K562 (cell line): Measurements from ENCODE around the gene IGFBP4. TPM values are rescaled to one million over a fixed set of nuclear protein-coding genes. Genes with fewer than 3 reads are reported as not detected.
A peak's percentile ranks its signal among the peaks of the same experiment; 100 is the strongest.

Experiments
- ATAC-seq: fragments of 200-7000 bp; cut with Tn5 transposase; 3 replicates; pipeline ENCODE4 v1.9.1; 2020; ENCODE audit warnings: moderate library complexity
- BruUV-seq: library from RNA; stranded (reverse); fragments of 400-500 nt; replicated peaks from 2 replicates; lab custom pipeline; 2021; lab: Mats Ljungman, UMichigan
- CTCF ChIA-PET: fragments of 300-600 bp; formaldehyde crosslinking; extraction: SDS; loops from one replicate; lab custom pipeline; 2021; ENCODE audit warnings: low intra/inter-chr PET ratio; lab: Yijun Ruan, JAX
- POLR2A ChIA-PET: fragments of 300-600, 350-650 bp; sonication (Branson Sonifier 250); formaldehyde crosslinking; extraction: SDS; loops from one replicate; lab custom pipeline; 2021; ENCODE audit warnings: antibody characterized with exemption, inconsistent platforms; lab: Yijun Ruan, JAX
- DNase-seq, 4 experiments: peaks; one replicate each; pipeline versions ENCODE4 v3.0.0 to v3.0.0-alpha.2; 2011 to 2018; ENCODE audit warnings: low spot score in 3 of 4, mixed read lengths in 3 of 4; ENCODE audit errors: extremely low read depth in 1 of 4
- FAIRE-seq: peaks from 2 replicates; lab custom pipeline; 2011; peaks lifted over from hg19 to GRCh38; lab: Jason Lieb, UNC
- H2AFZ ChIP-seq: 2 replicates; pipeline ENCODE4 v1.6.0; 2011; ENCODE audit warnings: low read depth, low read length, control low read depth, inconsistent platforms
- H3K27ac ChIP-seq: fragments of 200-600 bp; 3 replicates; pipeline ENCODE4 v1.8.0; 2011; ENCODE audit warnings: low read depth, mild to moderate bottlenecking, control low read depth, inconsistent platforms, low read length, moderate library complexity, mixed read lengths; ENCODE audit errors: extremely low read depth
- H3K27me3 ChIP-seq, 2 experiments: fragments of 300-600 bp in 1 of 2; 2 replicates in 1 of 2; 3 replicates in 1 of 2; pipeline versions ENCODE4 v1.6.0 to v1.8.0; 2011; ENCODE audit warnings: inconsistent platforms in 2 of 2, low read length in 2 of 2, mild to moderate bottlenecking in 1 of 2, mixed read lengths in 1 of 2, moderate library complexity in 1 of 2; ENCODE audit not compliant: control insufficient read depth in 2 of 2, insufficient read depth in 2 of 2
- H3K36me3 ChIP-seq: fragments of 300-600 bp; 3 replicates; pipeline ENCODE4 v1.8.0; 2011; ENCODE audit warnings: mild to moderate bottlenecking, low read length, inconsistent platforms; ENCODE audit not compliant: control insufficient read depth, insufficient read depth
- H3K4me1 ChIP-seq, 2 experiments: fragments of 200-600 bp in 1 of 2; replicated peaks in 1 of 2; 2 replicates in 1 of 2; 3 replicates in 1 of 2; pipeline versions ENCODE4 v1.5.1 to v1.8.0; 2011; ENCODE audit warnings: inconsistent platforms in 2 of 2, low read length in 2 of 2, mild to moderate bottlenecking in 1 of 2, mixed read lengths in 1 of 2, moderate library complexity in 1 of 2; ENCODE audit not compliant: control insufficient read depth in 2 of 2, insufficient read depth in 2 of 2
- H3K4me2 ChIP-seq: 2 replicates; pipeline ENCODE4 v1.6.1; 2011; ENCODE audit warnings: low read length, control low read depth, inconsistent platforms, mixed read lengths; ENCODE audit not compliant: insufficient read depth
- H3K4me3 ChIP-seq: fragments of 200-600 bp; sonication (generic), shearing (Covaris generic); 2 replicates; pipeline ENCODE4 v1.5.1; 2016; ENCODE audit warnings: control low read depth, inconsistent platforms
- H3K79me2 ChIP-seq: fragments of 200-600 bp; 3 replicates; pipeline ENCODE4 v1.8.0; 2011; ENCODE audit warnings: low read length, inconsistent platforms; ENCODE audit not compliant: control insufficient read depth, insufficient read depth
- H3K9ac ChIP-seq, 2 experiments: 2 replicates each; pipeline versions ENCODE4 v1.6.0 to v1.6.1; 2011; ENCODE audit warnings: low read depth in 2 of 2, low read length in 2 of 2, control low read depth in 1 of 2, inconsistent platforms in 1 of 2, mild to moderate bottlenecking in 1 of 2, mixed read lengths in 1 of 2; ENCODE audit not compliant: insufficient read depth in 1 of 2
- H3K9me1 ChIP-seq: one replicate; pipeline ENCODE4 v1.6.0; 2011; ENCODE audit warnings: inconsistent platforms, mild to moderate bottlenecking, low read length, moderate library complexity; ENCODE audit not compliant: control insufficient read depth, insufficient read depth
- H3K9me3 ChIP-seq: replicated peaks from 2 replicates; pipeline ENCODE4 v1.5.1; 2011; ENCODE audit warnings: low read depth, low read length, inconsistent platforms; ENCODE audit not compliant: control insufficient read depth, insufficient read depth
- H4K20me1 ChIP-seq: replicated peaks from 2 replicates; pipeline ENCODE4 v1.6.1; 2011; ENCODE audit warnings: low read length, inconsistent platforms, mixed read lengths; ENCODE audit not compliant: control insufficient read depth, insufficient read depth
- FOXA1 ChIP-seq: fragments of 450-650 bp; IDR thresholded peaks from 2 replicates; pipeline ENCODE4 v1.6.1; 2016; ENCODE audit warnings: mild to moderate bottlenecking, borderline replicate concordance
- ZBTB7A ChIP-seq: IDR thresholded peaks from 2 replicates; pipeline ENCODE4 v1.6.1; 2011; ENCODE audit warnings: low read depth, mild to moderate bottlenecking, low read length, moderate library complexity, borderline replicate concordance; ENCODE audit not compliant: control insufficient read depth
- ZNF639 ChIP-seq, 2 experiments: fragments of 200-800 bp in 1 of 2; sonication (Bioruptor generic) in 1 of 2; sonication (generic) in 1 of 2; formaldehyde crosslinking in 1 of 2; IDR thresholded peaks in 1 of 2; conservative IDR thresholded peaks in 1 of 2; 2 replicates each; pipeline versions ENCODE4 v1.5.0 to v1.6.1; 2016 to 2020; ENCODE audit warnings: missing compliant biosample characterization in 1 of 2, missing genetic modification characterization in 1 of 2, missing genetic modification reagents in 1 of 2
- WGBS: fragments of 100-300 bp; shearing (Covaris generic); methylation state at CpG from one replicate; pipeline ENCODE4 v1.1.6; 2016; ENCODE audit warnings: low coverage, mixed read lengths; ENCODE audit not compliant: insufficient coverage; ENCODE audit errors: missing lambda C conversion rate; 5-methylcytosine and 5-hydroxymethylcytosine counted together
- in situ Hi-C: fragments of 300-500 bp; cut with MboI; formaldehyde crosslinking; loops from 4 replicates; pipeline ENCODE4 v1.15.0; 2018; ENCODE audit warnings: inconsistent platforms, mixed read lengths
- intact Hi-C: fragments of 100-400 bp; cut with micrococcal nuclease; formaldehyde crosslinking; loops from 2 replicates; pipeline ENCODE4 v1.14.2; 2022
- polyA plus RNA-seq, 8 experiments: library from polyadenylated mRNA; depleted of rRNA in 4 of 8; stranded (reverse) in 5 of 8; unstranded in 3 of 8; fragments of >200 nt; fragmentation: Nextera tagmentation in 2 of 8; fragmentation: Illumina TruSeq in 1 of 8; extraction: Ambion mirVana in 2 of 8; extraction: Trizol in 1 of 8; gene quantifications; 2 replicates each; pipeline versions ENCODE4 v1.2.1 to v1.2.3, GENCODE V29; 2011 to 2014; ENCODE audit warnings: inconsistent platforms in 1 of 8, missing spikeins in 1 of 8
- total RNA-seq, 7 experiments: library from RNA; depleted of rRNA in 6 of 7; stranded (reverse); fragments of >200 nt in 6 of 7; fragmentation: Illumina TruSeq in 2 of 7; extraction: Trizol in 2 of 7; gene quantifications; 2 replicates each; pipeline versions ENCODE4 v1.2.1 to v1.2.3, GENCODE V29; 2011 to 2021; ENCODE audit warnings: low replicate concordance in 1 of 7

IGFBP4 gene
- total and polyA plus RNA-seq, 9 of the 15 experiments (the other 6 are each of a cell fraction or from before 2014, with no cell fraction given), result 8.8 to 99.8 (median 18.6) TPM

GRCh38 chr17:40461732-40462342 lies 18.6 kb downstream of the IGFBP4 start:
- in situ Hi-C loops (no loop called here), intact Hi-C loops (no loop called here)
- H3K4me2 ChIP-seq, result no peak overlapping the region
- H2AFZ ChIP-seq, result no peak overlapping the region
- no peaks in the 10 kb centered on the region for H3K79me2 ChIP-seq
- WGBS, result 57% methylated on average over 11 of the region's 12 CpGs
- no peaks in the 10 kb centered on the region for H4K20me1 ChIP-seq
- BruUV-seq, result no TSS peak
- no peaks in the 10 kb centered on the region for H3K9me3 ChIP-seq
- ChIA-PET CTCF (no interaction called here), POLR2A (interaction anchor here (0.8 to 1.0 kb wide), 2 partner anchors 9 to 44 kb away, joined by 3 to 7 read pairs; partner anchors contain the start of gene TOP2A)
- peaks cover 0 to 24% of the 10 kb centered on the region in 2 experiments; a peak in 3 of 5 replicates for H3K4me1 ChIP-seq
- DNase-seq (peak in 1 of 4 experiments; percentile 28), ATAC-seq (no peak), FAIRE-seq (peak; percentile 37)
- H3K9me1 ChIP-seq, result no peaks in the 10 kb centered on the region
- H3K36me3 ChIP-seq, result no peaks in the 10 kb centered on the region
- peaks cover 0 to 6% of the 10 kb centered on the region in 2 experiments; a peak in 2 of 5 replicates for H3K27me3 ChIP-seq
- H3K9ac ChIP-seq, result peak overlapping the region in 1 of 2 experiments; percentile 86; a peak in 1 of 4 replicates
- H3K4me3 ChIP-seq, result no peak overlapping the region
- TF ChIP-seq ZBTB7A, result peak; percentile 58; the same call in 1 of the 2 replicates
- no peak for TF ChIP-seq FOXA1
- H3K27ac ChIP-seq, result no peak overlapping the region

GRCh38 chr17:40462343-40463121 lies 19.3 kb downstream of the IGFBP4 start:
- Histone ChIP-seq H3K9me3 (no peaks in the 10 kb centered on the region), H3K36me3 (no peaks in the 10 kb centered on the region), H4K20me1 (no peaks in the 10 kb centered on the region), H3K9me1 (no peaks in the 10 kb centered on the region), H3K27me3 (peaks cover 0 to 7% of the 10 kb centered on the region in 2 experiments; a peak in 2 of 5 replicates), H3K4me1 (peaks cover 0 to 24% of the 10 kb centered on the region in 2 experiments; a peak in 3 of 5 replicates), H3K4me2 (no peak overlapping the region), H3K27ac (peak overlapping the region; percentile 41; the same call in 1 of the 3 replicates), H2AFZ (peak overlapping the region; percentile 74; the same call in 1 of the 2 replicates), H3K4me3 (no peak overlapping the region), H3K9ac (peak overlapping the region in 1 of 2 experiments; percentile 86; a peak in 2 of 4 replicates), H3K79me2 (no peaks in the 10 kb centered on the region)
- ATAC-seq, result no peak
- no peak for FAIRE-seq
- no TSS peak for BruUV-seq
- in situ Hi-C loops (no loop called here), intact Hi-C loops (no loop called here)
- WGBS, result 73% methylated on average over 8 of the region's 9 CpGs
- DNase-seq, result no peak
- ChIA-PET CTCF (no interaction called here), POLR2A (interaction anchor here (0.8 to 1.4 kb wide), 5 partner anchors 9 to 244 kb away, joined by 3 to 5 read pairs (median 3); partner anchors contain the start of gene WIPF2)
- no peak for TF ChIP-seq ZNF639 (CRISPR knock-in tag; conservative IDR thresholded peaks at IDR 0.05 in 1 of 2, IDR thresholded peaks at IDR 0.05 in 1 of 2)
- 0 out of 2 replicates have a peak, but pooled peaks have one; percentile 13 for TF ChIP-seq ZBTB7A
